Mucosa of descending colon (tissue), 3 donors: Measurements from ENCODE around the gene DDC. TPM values are rescaled to one million over a fixed set of nuclear protein-coding genes. Genes with fewer than 3 reads are reported as not detected.

Experiments
- ATAC-seq: fragments of 200-7000 bp; cut with Tn5 transposase; one replicate; pipeline ENCODE4 v1.9.1; 2020; ENCODE audit warnings: mild to moderate bottlenecking, moderate library complexity
- DNase-seq, 3 donors: peaks; one replicate each; pipeline ENCODE4 v3.0.0-alpha.2; 2020
- H3K36me3 ChIP-seq: fragments of 200-600 bp; one replicate; pipeline ENCODE4 v1.8.0; 2021; ENCODE audit warnings: low read depth, mild to moderate bottlenecking
- H3K4me1 ChIP-seq: fragments of 200-600 bp; one replicate; pipeline ENCODE4 v1.8.0; 2021; ENCODE audit warnings: low read depth, mild to moderate bottlenecking
- H3K4me3 ChIP-seq: fragments of 200-600 bp; one replicate; pipeline ENCODE4 v1.8.0; 2021; ENCODE audit warnings: mild to moderate bottlenecking
- H3K9me3 ChIP-seq: fragments of 200-600 bp; one replicate; pipeline ENCODE4 v1.8.0; 2021; ENCODE audit warnings: mild to moderate bottlenecking
- CTCF ChIP-seq: fragments of 200-600 bp; IDR thresholded peaks from one replicate; pipeline ENCODE4 v1.8.0; 2022; ENCODE audit warnings: antibody characterized with exemption, mild to moderate bottlenecking
- intact Hi-C, 2 donors: fragments of 100-400 bp; cut with DNase I in 1 of 2; cut with micrococcal nuclease in 1 of 2; formaldehyde crosslinking; loops; one replicate each; pipeline versions ENCODE4 v1.11.0 to v1.11.1; 2022; cut with DNase I, micrococcal nuclease
- total RNA-seq, 3 donors: library from RNA; stranded (reverse); fragmentation: NEBNext Ultra II Directional in 2 of 3; extraction: Animal tissue kit (Norgen Biotek cat#: 25700) in 2 of 3; gene quantifications; one replicate each; pipeline versions ENCODE4 v1.2.1 to v1.2.4, GENCODE V29; 2021 to 2023
- donor health status: DM: no; HTN: no; CAD: no; lungs with moderate emphysema.
- donor health status: DM: no; HTN: no; CAD: no.
- donor health status: DM: no; HTN: yes; CAD: no.

Gene DDC
- total RNA-seq, 3 donors from 2014 or later = 29.6 to 94.5 (median 74.4) TPM

DNA sequence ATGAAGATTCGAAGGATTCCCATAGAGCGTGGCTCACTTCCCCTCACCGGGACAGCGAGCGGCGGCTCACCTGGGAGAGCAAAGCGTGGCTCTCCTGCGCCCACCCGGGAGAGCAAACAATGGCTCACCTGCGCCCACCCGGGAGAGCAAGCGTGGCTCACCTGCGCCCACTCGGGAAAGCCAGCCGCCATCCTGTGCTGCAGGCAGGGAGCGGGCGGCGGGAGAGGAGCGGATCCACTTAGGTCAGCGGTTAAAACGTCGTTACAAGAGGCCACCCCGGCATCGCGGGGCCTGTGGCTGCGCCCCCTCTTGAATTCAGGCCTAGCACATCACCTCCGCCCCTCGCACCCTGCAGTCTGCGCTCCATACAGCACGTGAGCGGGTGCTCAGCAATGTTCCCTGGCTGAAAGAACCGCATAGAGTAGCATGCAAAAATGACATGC, 114.6 kb downstream of the DDC start:
- H3K4me1 ChIP-seq = peaks cover 7% of the 10 kb centered on the region
- DNase-seq (peak; percentile 34 to 66 (median 57)), ATAC-seq (peak; percentile 6)
- TF ChIP-seq CTCF = no peak
- peak overlapping the region; percentile 18 for H3K4me3 ChIP-seq
- intact Hi-C loops = no loop called here
- H3K9me3 ChIP-seq = no peaks in the 10 kb centered on the region
- H3K36me3 ChIP-seq = no peaks in the 10 kb centered on the region

DNA sequence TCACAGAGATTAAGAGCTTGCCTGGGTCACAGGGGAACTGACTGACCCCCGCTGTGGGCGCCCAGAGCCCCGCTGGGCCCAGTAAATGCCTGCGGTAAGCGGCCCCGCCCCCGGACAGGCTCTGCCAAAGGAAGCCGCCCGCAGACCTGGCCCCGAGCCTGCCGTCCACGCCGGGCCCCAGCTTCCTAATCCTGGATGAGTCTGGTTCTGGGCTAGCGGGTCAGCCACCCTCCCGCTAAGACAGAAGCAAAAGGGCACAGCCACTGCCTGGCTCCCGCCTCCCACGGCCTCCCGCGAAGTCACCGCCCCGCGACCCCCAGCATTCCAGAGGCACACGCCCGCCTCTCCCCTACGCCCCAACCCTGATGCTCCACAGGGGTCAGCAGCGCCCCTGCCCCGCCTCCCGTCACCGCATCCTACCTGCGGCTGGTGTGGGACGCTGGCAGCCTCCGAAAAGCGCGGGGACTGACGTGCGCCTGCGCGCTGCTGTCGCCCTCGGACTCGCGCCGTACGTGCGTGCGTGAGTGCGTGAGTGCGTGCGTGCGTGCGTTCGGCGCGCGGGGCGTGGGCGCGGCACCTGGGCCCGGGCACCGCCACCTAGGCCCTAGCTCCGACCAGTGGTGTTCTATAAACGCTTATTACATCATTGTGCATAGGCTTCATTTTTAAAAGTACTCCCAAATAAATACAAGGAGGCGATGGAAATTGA, 115.2 kb downstream of the DDC start, which contains the start of gene FIGNL1:
Gene FIGNL1 (minus strand): TSS at position 470 of the 709 bp plus-strand sequence. CDS start 3,063 bp downstream, outside the sequence.
- Histone ChIP-seq H3K4me1 (peaks cover 7% of the 10 kb centered on the region), H3K9me3 (no peaks in the 10 kb centered on the region), H3K36me3 (no peaks in the 10 kb centered on the region), H3K4me3 (peak within 1 kb of the TSS; percentile 18)
- DNase-seq = peak; percentile 83 to 90 (median 88)
- TF ChIP-seq CTCF = no peak
- intact Hi-C loops = no loop called here
- peak; percentile 99 for ATAC-seq

- H3K4me3 ChIP-seq = peak overlapping the region; percentile 18
- no peak for DNase-seq
- no peaks in the 10 kb centered on the region for H3K9me3 ChIP-seq
- H3K4me1 ChIP-seq = peaks cover 7% of the 10 kb centered on the region
- intact Hi-C loops = no loop called here
- no peak for ATAC-seq
- no peaks in the 10 kb centered on the region for H3K36me3 ChIP-seq
- TF ChIP-seq CTCF = no peak
Measured at GRCh38 chr7:50449501-50449880, 115.7 kb downstream of the DDC start.

DNA sequence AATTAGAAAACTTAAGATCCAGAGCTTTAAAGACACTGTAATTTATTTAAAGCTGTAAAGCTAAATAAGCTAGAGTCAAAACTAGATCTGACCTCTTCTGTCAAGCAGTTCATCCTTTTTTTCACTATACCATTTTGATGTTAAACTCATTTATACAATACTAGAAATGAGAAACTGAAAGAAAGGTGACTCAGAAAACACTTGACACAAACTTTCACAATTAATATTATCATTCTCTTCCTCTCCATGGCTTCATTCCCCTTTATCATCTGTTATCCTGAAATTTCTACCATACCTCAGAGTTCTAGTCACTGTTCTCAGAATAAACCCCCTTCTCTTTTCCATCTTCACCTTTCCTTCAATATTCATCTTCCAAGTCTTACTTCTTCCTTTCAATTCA, 116.4 kb downstream of the DDC start:
- Histone ChIP-seq H3K9me3 (no peaks in the 10 kb centered on the region), H3K36me3 (no peaks in the 10 kb centered on the region), H3K4me3 (no peak overlapping the region), H3K4me1 (peaks cover 7% of the 10 kb centered on the region)
- intact Hi-C loops = no loop called here
- DNase-seq (no peak), ATAC-seq (no peak)
- TF ChIP-seq CTCF = no peak

DNA sequence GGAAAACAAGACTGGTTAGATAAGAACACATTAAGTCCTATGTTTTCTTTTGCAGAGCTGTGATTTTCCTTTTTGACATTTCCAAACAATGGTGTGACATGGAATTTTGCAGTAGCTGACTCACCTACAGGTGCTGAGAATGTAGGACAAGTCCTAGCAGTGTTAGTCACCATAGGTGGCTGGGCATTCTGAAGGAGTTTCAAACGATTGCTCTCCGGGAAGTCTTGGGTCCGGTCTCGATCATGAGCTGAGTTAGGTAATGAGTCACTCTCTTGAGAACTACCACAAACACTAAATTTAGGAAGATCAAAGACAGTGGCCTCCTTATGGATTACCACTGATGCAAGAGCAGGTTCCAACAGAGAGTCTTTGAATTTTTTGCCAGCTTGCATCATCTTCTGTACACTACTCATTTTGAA, 118.7 kb downstream of the DDC start:
- intact Hi-C loops = no loop called here
- no peak for ATAC-seq
- Histone ChIP-seq H3K9me3 (no peaks in the 10 kb centered on the region), H3K36me3 (no peaks in the 10 kb centered on the region), H3K4me1 (peaks cover 7% of the 10 kb centered on the region), H3K4me3 (no peak overlapping the region)
- no peak for TF ChIP-seq CTCF
- no peak for DNase-seq
